G401.6 (cell line): Measurements from ENCODE around the gene SLC1A3.

Experiments
- FAIRE-seq: peaks from 2 replicates; lab custom pipeline; 2012; peaks lifted over from hg19 to GRCh38; lab: Jason Lieb, UNC

SLC1A3 gene

DNA sequence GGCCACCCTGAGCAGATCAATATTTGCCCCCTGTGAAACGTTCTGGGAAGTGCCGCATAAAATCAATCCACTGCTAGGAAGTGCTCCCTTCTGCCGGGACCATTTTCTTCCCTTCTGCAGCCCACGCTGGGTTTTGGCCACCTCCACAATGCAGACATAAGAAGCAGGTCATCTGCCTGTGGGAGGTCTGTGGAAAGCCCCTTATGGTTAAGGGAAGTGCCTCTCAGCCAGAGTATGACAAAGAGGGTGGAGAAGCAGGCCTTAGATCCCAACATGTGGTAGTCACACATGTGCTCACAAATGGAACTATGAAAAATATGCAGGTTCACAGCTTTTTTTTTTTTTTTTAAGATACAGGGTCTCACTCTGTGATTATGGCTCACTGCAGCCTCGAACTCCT, 82.8 kb downstream of the SLC1A3 start:
- no peak for FAIRE-seq

DNA sequence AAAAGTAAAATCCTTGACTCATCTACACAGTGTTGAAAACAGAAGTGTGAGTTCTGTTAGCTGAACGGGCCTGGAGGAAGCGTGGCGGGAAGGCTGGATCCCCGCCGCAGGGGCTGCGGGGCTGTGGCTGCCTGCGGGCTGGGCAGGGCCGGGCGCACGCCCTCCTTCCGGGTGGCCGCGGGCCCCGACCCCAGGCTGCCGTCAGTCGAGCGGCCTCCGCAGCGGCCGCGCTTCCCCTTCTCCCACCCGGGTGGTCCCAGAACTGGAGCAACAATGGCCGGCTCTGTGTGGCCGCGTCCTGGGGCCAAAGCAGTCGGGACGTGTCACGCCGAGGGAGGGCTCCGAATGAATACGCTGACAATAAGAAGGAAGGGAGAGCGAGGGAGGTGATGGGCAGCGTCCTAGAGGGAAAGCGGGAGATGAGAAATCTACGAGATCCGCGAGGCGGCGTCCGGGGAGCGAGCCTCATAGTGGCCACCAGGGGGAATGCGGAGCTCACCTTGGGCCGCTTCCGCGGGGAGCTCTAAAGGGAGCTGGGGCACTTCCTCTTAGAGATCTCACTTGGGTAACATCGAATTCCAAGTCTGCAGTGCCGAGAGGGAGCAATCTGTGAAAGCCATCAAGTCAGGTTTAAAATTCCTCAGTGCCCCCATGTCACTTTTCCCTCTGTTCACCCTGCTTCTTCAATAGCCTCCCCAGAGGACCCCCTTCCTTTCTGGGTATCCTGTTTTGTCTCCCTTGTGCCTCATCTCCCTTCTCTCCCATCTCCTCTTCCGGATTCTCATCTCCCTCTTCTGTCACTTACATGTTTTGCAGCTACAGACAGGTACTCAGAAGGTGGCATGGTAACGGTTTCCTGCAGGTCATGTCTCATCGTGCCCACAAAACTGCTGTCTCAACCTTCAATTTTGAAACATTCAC, 83.9 kb downstream of the SLC1A3 start:
- no peak for FAIRE-seq

DNA sequence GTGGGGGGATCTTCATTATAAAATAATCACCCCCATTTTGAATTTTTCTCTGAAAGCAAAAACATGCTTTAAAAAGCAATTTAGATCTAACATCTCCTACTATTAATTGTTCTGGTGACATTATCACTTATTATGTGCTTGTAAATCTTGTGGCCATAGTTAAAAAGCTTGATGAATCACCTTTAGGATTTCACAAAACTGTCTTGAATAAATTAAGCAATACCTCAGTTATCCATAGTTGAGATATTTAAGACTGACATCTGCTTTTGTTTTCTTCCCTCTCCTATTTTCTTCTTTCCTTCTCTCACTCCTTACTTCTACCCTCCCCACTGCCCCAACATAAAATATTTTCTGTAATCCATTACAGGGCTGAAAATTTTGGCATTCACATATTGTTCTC, 84.8 kb downstream of the SLC1A3 start:
- no peak for FAIRE-seq

DNA sequence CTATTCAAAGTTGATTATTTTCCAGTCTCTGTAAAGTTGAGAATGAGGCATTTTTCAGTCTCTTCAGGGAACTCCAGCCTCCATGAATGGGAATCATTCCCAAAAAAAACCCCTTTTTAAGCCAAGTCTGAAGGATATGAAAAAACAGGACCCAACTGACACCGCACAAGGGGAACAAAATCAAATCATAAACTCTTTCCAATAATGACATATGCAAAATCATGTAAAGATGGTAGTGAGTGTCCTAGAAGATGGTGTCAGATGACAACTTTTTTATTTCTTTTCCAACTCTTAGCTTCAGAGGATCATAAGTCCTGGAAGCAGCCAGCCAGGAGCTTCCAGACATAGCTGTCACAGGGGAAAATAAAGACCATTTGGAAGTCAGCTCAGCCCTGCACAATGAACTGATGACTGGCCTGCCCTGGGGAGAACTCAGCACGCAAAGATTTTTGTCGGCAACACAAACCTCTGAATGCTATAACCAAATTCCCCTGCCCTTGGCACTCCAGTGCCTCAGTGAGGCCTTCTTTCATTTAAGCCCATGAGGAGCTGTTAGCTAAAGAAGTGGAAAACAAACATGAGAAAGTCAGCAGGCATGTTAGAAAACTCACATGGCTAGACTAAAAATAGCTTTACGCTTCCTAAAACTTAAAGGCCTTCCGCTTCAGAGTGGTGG, 85.4 kb downstream of the SLC1A3 start:
- FAIRE-seq = no peak

- FAIRE-seq = no peak
Observed at GRCh38 chr5:36692791-36693763, 86.7 kb downstream of the SLC1A3 start.

- FAIRE-seq = no peak
Observed at GRCh38 chr5:36694351-36694750, 87.9 kb downstream of the SLC1A3 start.

GRCh38 chr5:36696059-36696673, 89.8 kb downstream of the SLC1A3 start:
- no peak for FAIRE-seq

- FAIRE-seq = no peak
Observed at GRCh38 chr5:36698031-36698430, 91.6 kb downstream of the SLC1A3 start.

DNA sequence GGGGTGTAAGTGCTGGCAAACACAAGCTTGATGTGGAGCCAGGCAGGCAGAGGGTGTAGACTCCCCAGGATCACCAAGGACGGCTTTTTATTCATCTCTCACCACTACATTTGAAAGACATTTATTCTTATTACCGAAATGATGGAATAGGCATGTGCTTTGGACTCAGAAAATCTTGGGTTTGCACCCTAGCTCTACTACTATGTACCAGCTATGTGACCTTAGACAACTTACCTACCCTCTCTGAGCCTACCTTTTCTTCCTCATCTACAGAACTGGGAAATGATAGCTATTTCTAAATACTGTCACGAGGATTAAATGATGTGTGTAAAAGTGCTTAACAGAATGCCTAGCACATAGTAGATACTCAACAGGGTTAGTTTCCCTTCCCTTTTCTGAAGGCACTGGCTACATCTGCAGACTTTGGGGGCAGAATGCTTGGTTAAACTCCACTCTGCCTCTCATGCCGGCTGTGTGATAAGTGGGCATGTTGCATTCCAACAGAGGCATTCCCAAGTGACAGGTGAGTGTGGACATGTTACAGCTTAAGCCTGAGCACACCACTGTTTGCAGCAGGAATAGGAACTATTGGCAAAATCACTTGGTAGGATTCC, 94.8 kb downstream of the SLC1A3 start:
- FAIRE-seq = no peak

DNA sequence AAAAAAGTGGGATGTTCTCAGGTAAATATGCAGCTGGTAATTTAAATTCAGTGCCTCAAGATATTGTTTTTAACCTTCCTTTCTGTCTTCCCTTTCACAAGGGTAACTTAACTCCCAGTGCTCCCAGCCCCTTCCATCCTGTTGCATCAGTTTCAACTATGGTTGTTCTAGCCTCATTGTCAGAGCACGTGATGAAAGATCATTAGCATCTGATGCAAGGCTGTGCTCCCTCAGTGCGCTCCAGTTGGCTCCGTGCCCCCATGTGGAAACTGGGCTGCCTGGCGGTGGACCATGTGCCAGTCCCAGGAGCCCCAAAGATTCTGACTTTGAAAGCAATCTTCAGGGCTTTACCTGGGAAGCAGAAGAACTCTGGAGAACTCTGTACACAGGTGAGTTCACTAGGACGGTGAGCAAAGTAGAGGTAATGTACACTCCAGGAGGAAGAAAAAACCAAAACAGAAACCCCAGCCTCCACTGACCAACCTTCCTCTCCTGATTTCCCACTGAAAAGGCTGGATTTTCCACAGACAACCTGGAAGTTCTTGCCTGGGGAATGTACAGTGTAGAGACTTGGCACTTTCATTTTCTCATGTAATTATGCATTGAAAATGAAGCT, 96.9 kb downstream of the SLC1A3 start:
- FAIRE-seq = no peak

DNA sequence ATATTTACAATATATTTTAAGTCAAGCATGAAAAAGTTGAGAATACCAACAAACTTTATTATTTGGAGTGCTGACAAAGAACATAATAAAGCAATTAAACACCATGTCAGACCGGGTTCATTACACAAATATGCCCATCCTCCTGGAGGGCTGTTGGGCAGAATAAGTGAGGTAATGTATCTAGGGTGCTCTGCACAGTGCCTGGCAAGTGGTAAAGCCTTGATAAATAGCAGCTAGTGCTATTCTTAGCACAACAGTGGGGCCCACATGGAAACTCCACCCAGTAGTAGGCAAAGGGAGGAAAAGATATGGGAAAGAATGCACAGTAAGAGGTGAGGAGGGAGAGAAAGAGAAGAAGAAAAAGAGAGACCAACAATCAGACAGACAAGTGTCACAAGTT, 97.7 kb downstream of the SLC1A3 start:
- FAIRE-seq = no peak

- no peak for FAIRE-seq
Observed at GRCh38 chr5:36705055-36705454, 98.6 kb downstream of the SLC1A3 start.

- FAIRE-seq = no peak
Observed at GRCh38 chr5:36706662-36707061, 100.3 kb downstream of the SLC1A3 start.

DNA sequence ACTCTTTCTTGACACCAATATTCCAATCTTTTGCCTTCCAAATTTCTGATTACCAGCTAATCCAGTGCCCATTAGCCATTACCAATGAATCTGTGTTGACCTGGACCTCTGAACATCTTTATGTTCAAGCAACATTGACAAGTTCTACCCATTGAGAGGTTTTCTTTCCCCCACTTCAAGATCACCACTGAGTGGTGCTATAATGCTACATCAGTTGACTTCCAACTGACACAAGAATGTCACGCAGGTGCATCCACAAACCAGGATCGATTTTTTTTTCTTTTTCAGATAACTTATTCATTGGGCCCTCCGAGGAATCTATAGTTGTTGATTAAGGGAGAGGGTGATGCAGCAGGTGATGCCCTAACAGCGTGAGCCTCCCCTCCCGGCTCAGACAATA, 102.6 kb downstream of the SLC1A3 start:
- no peak for FAIRE-seq

DNA sequence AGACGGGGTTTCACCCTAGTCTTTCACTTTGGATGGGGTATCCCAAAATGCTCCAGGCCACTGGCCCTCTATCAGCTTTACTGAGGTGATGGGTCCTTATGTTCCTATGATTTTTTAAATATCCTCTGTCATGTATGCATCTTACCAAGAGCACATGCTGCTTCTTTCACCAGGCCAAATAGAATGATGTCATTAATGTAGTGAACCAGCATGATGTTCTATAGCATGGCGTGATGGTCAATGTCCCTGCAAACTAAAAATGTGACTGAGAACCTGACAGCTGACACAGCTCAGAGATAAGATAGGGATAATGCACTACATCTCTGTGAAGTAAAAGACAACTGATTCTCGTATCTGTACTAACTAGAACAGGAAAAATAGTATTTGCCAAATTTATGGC, 103.6 kb downstream of the SLC1A3 start:
- no peak for FAIRE-seq

DNA sequence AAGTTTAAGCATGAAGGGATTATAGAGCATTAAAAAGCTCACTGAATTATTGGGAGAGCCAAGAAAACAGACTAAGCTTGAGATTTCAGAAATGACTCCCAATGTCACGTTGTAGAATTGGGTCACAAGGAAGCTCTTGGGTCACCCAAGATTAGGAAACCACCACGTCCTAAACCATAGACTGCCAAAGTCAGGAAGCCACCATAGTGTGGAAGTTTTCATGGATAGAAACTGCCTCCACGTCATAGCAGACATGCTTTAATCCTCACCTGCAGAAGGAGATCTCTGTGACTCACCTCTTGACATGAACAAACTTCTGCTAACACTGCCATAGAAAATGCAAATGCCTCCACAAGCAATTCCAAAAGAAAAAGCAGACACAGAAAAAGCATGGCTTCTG, 106.3 kb downstream of the SLC1A3 start:
- no peak for FAIRE-seq

GRCh38 chr5:36713541-36713940, 107.1 kb downstream of the SLC1A3 start:
- FAIRE-seq = no peak

GRCh38 chr5:36717131-36717695, 110.8 kb downstream of the SLC1A3 start:
- FAIRE-seq = no peak

GRCh38 chr5:36719282-36719681, 112.9 kb downstream of the SLC1A3 start:
- no peak for FAIRE-seq

DNA sequence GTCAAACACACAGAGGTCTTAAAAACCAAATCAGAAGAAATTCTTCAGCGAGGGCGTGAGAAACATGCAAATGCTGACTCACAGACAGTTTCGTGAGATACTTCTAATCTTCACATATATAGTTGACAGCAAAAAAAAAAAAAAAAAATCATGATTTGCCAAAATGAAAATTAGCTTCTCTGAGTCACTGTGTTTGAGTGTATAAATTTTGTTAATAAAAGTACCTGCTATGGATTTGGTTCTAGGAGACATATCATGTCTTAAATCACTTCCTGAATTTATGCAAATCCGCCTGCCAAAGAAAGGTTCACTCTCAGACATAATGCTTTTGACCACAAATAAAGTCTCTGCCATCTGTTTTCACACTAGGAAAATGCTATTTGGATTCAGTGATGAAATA, 114.3 kb downstream of the SLC1A3 start:
- FAIRE-seq = no peak
